OCI-LY1 (cell line): ENCODE measurements around the gene S100G.

Experiments
- CTCF ChIP-seq: fragments of 200-600 bp; sonication (generic), shearing (Covaris generic); IDR thresholded peaks from 2 replicates; pipeline ENCODE4 v1.5.1; 2017; ENCODE audit warnings: mild to moderate bottlenecking, antibody characterized with exemption, low read length, moderate library complexity, mixed read lengths
- EZH2 ChIP-seq: fragments of 200-600 bp; sonication (generic), shearing (Covaris generic); IDR thresholded peaks from 2 replicates; pipeline ENCODE4 v1.8.0; 2017; ENCODE audit warnings: borderline replicate concordance, mixed run types, mild to moderate bottlenecking, antibody characterized with exemption, low read length, moderate library complexity, mixed read lengths

GRCh38 chrX:16635596-16635995, 14.4 kb upstream of the S100G start:
- TF ChIP-seq EZH2: no peak
- TF ChIP-seq CTCF: no peak
